Measurements from ENCODE around the gene EEIG1. TPM values are rescaled to one million over a fixed set of nuclear protein-coding genes. Genes with fewer than 3 reads are reported as not detected.

EEIG1 gene
- total and polyA plus RNA-seq, 9 of the 15 experiments (the other 6 are each of a cell fraction or from before 2014, with no cell fraction given): 0.17 to 16.7 (median 3.6) TPM

DNA sequence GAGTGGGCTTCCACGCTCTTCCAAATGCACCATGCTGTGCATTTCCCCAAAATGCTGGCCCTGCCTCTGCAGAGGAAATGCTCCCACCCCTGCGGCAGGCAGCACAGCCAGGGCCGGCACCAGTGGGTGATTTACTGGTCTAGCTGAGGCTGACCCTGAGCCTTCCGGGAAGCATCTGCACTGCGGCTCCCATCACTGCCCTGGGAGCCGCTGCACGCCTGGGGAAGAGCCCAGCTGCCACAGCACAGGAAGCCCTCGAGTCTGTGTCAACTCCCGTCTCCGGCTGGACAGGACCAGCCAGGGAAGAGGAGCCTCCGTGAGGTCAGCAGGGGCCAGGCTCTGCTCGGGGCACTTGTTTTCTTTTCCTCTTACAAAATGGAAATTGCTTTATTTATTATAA is 25.1 kb upstream of the EEIG1 start:
- H3K27me3 ChIP-seq (ENCODE audit: control insufficient read depth in 2 of 2, insufficient read depth in 2 of 2, low read length in 2 of 2): no peaks in the 10 kb centered on the region
- peak overlapping the region in 1 of 2 experiments; percentile 78; a peak in 2 of 4 replicates for H3K9ac ChIP-seq (ENCODE audit: insufficient read depth in 1 of 2, low read depth in 2 of 2, low read length in 2 of 2)
- no peaks in the 10 kb centered on the region for H3K79me2 ChIP-seq (ENCODE audit: control insufficient read depth, insufficient read depth, low read length)
- no peak overlapping the region for H2AFZ ChIP-seq (ENCODE audit: low read depth, low read length)
- H3K36me3 ChIP-seq (ENCODE audit: control insufficient read depth, insufficient read depth, low read length): no peaks in the 10 kb centered on the region
- intact Hi-C loops (cut with micrococcal nuclease) (no loop called here), in situ Hi-C loops (cut with MboI) (no loop called here)
- no peak for DNase-seq (ENCODE audit: extremely low read depth in 1 of 4, low spot score in 3 of 4)
- BruUV-seq (replicated peaks): no TSS peak
- WGBS (ENCODE audit: insufficient coverage, low coverage, missing lambda C conversion rate): 66% methylated on average over 7 of the region's 12 CpGs
- H3K27ac ChIP-seq (ENCODE audit: extremely low read depth, low read depth, low read length): no peak overlapping the region
- POLR2A ChIA-PET: interaction anchor here (0.6 to 0.7 kb wide), 2 partner anchors 14 to 29 kb away, joined by 3 read pairs; no protein-coding TSS in a partner anchor
- no peaks in the 10 kb centered on the region for H3K9me3 ChIP-seq (replicated peaks; ENCODE audit: control insufficient read depth, insufficient read depth, low read depth, low read length)
- no peak for FAIRE-seq
- ATAC-seq: no peak
- TF ChIP-seq HSF4 (CRISPR knock-in tag; IDR thresholded peaks at IDR 0.05; ENCODE audit: borderline replicate concordance): no peak
- no peak for TF ChIP-seq DNMT1 (IDR thresholded peaks at IDR 0.05)
- TF ChIP-seq, protein P1, sequence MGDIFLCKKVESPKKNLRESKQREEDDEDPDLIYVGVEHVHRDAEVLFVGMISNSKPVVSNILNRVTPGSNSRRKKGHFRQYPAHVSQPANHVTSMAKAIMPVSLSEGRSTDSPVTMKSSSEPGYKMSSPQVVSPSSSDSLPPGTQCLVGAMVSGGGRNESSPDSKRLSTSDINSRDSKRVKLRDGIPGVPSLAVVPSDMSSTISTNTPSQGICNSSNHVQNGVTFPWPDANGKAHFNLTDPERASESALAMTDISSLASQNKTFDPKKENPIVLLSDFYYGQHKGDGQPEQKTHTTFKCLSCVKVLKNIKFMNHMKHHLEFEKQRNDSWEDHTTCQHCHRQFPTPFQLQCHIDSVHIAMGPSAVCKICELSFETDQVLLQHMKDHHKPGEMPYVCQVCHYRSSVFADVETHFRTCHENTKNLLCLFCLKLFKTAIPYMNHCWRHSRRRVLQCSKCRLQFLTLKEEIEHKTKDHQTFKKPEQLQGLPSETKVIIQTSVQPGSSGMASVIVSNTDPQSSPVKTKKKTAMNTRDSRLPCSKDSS (IDR thresholded peaks at IDR 0.05; ENCODE audit: low read depth, partially characterized antibody): no peak
- TF ChIP-seq, protein P2, sequence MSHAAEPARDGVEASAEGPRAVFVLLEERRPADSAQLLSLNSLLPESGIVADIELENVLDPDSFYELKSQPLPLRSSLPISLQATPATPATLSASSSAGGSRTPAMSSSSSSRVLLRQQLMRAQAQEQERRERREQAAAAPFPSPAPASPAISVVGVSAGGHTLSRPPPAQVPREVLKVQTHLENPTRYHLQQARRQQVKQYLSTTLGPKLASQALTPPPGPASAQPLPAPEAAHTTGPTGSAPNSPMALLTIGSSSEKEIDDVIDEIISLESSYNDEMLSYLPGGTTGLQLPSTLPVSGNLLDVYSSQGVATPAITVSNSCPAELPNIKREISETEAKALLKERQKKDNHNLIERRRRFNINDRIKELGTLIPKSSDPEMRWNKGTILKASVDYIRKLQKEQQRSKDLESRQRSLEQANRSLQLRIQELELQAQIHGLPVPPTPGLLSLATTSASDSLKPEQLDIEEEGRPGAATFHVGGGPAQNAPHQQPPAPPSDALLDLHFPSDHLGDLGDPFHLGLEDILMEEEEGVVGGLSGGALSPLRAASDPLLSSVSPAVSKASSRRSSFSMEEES (CRISPR knock-in tag; IDR thresholded peaks at IDR 0.05): no peak
- TF ChIP-seq POLR2A (conservative IDR thresholded peaks at IDR 0.05): no peak
- TF ChIP-seq ZNF507 (tag; conservative IDR thresholded peaks at IDR 0.05): no peak
- H3K4me1 ChIP-seq (replicated peaks in 1 of 2; ENCODE audit: control insufficient read depth in 2 of 2, insufficient read depth in 2 of 2, low read length in 2 of 2): peaks cover 31 to 40% of the 10 kb centered on the region in 2 experiments
- no peak overlapping the region for H3K4me2 ChIP-seq (ENCODE audit: insufficient read depth, low read length)
- H3K4me3 ChIP-seq: no peak overlapping the region
- peaks cover 2% of the 10 kb centered on the region for H3K9me1 ChIP-seq (ENCODE audit: control insufficient read depth, insufficient read depth, low read length)
- no peaks in the 10 kb centered on the region for H4K20me1 ChIP-seq (replicated peaks; ENCODE audit: control insufficient read depth, insufficient read depth, low read length)
- CTCF ChIA-PET (ENCODE audit: low intra/inter-chr PET ratio): no interaction called here

All from K562 (cell line).